Activated T-cell treated with anti-CD3 and anti-CD28 coated beads for 1 hour (primary cell): Measurements from ENCODE around the gene KAT6B.

Source experiments
- DNase-seq: peaks from one replicate; pipeline ENCODE4 v3.0.0-alpha.2; 2020; ENCODE audit warnings: low read depth

KAT6B gene

GRCh38 chr10:74922921-74923320 is 96.5 kb downstream of the KAT6B start:
- DNase-seq, result no peak

GRCh38 chr10:74923556-74923955 is 97.2 kb downstream of the KAT6B start:
- DNase-seq, result no peak

GRCh38 chr10:74924251-74924963 is 98.0 kb downstream of the KAT6B start:
- DNase-seq, result no peak

GRCh38 chr10:74925291-74925690 is 98.9 kb downstream of the KAT6B start:
- no peak for DNase-seq

GRCh38 chr10:74925708-74926107 is 99.3 kb downstream of the KAT6B start:
- no peak for DNase-seq

GRCh38 chr10:74926791-74927585 is 100.6 kb downstream of the KAT6B start:
- no peak for DNase-seq

GRCh38 chr10:74927701-74928100 is 101.3 kb downstream of the KAT6B start:
- no peak for DNase-seq

- DNase-seq, result no peak
Measured at GRCh38 chr10:74928742-74929191, 102.4 kb downstream of the KAT6B start.

- DNase-seq, result no peak
Measured at GRCh38 chr10:74929197-74929596, 102.8 kb downstream of the KAT6B start.

- no peak for DNase-seq
Measured at GRCh38 chr10:74930965-74931364, 104.6 kb downstream of the KAT6B start.

- DNase-seq, result no peak
Measured at GRCh38 chr10:74932648-74933047, 106.2 kb downstream of the KAT6B start.

GRCh38 chr10:74934100-74934812 is 107.9 kb downstream of the KAT6B start:
- DNase-seq, result no peak

GRCh38 chr10:74936577-74937265 is 110.3 kb downstream of the KAT6B start:
- DNase-seq, result no peak

- no peak for DNase-seq
Measured at GRCh38 chr10:74937266-74937856, 111.0 kb downstream of the KAT6B start.

- no peak for DNase-seq
Measured at GRCh38 chr10:74944205-74944604, 117.8 kb downstream of the KAT6B start.

- no peak for DNase-seq
Measured at GRCh38 chr10:74947781-74948401, 121.5 kb downstream of the KAT6B start.

GRCh38 chr10:74949034-74949832 is 122.8 kb downstream of the KAT6B start:
- no peak for DNase-seq

GRCh38 chr10:74949843-74950765 is 123.7 kb downstream of the KAT6B start:
- no peak for DNase-seq

- no peak for DNase-seq
Measured at GRCh38 chr10:74953214-74953613, 126.8 kb downstream of the KAT6B start.
